ENCODE results near the gene PDLIM7. TPM values are rescaled to one million over a fixed set of nuclear protein-coding genes. Genes with fewer than 3 reads are reported as not detected.
A peak's percentile ranks its signal among the peaks of the same experiment; 100 is the strongest.

Gene PDLIM7
- total RNA-seq, 4 donors from 2014 or later = 28.7 to 41.3 (median 32.0) TPM

DNA sequence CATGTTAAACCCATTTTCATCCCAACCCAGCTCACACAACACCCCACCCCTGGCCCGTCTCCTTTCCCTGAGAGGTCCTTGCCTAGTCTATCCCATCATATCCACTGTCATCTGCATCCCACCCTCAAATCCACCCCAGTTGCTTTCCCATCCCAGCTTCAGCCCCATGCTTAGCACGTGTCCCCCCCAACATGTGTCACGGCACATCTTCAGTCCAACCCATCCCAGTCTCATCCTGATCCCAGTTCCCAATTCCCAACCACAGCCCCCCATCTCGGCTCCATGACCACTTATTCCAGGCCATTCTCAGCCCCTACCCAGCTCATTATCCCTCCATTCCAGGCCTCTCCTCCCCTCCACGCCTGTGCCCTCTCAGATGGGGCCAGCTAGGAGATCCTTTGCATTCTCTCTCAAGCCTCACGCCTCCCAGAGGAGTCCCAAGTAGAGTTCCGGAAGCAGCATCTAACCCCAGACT lies 23.4 kb downstream of the PDLIM7 start:
- Histone ChIP-seq H3K4me1 (peaks cover 63% of the 10 kb centered on the region), H3K27ac (peak overlapping the region; percentile 88), H3K9me3 (no peaks in the 10 kb centered on the region), H3K36me3 (no peaks in the 10 kb centered on the region), H3K4me3 (peak overlapping the region; percentile 85), H3K27me3 (no peaks in the 10 kb centered on the region)
- 60% methylated on average over 7 of the region's 7 CpGs for WGBS
- DNase-seq (ENCODE audit: low spot score in 2 of 2) = no peak
- no peak for TF ChIP-seq POLR2A (IDR thresholded peaks at IDR 0.05)
- no peak for TF ChIP-seq EP300 (IDR thresholded peaks at IDR 0.05)
- TF ChIP-seq POLR2AphosphoS5 (IDR thresholded peaks at IDR 0.05) = no peak
- TF ChIP-seq, protein P1, sequence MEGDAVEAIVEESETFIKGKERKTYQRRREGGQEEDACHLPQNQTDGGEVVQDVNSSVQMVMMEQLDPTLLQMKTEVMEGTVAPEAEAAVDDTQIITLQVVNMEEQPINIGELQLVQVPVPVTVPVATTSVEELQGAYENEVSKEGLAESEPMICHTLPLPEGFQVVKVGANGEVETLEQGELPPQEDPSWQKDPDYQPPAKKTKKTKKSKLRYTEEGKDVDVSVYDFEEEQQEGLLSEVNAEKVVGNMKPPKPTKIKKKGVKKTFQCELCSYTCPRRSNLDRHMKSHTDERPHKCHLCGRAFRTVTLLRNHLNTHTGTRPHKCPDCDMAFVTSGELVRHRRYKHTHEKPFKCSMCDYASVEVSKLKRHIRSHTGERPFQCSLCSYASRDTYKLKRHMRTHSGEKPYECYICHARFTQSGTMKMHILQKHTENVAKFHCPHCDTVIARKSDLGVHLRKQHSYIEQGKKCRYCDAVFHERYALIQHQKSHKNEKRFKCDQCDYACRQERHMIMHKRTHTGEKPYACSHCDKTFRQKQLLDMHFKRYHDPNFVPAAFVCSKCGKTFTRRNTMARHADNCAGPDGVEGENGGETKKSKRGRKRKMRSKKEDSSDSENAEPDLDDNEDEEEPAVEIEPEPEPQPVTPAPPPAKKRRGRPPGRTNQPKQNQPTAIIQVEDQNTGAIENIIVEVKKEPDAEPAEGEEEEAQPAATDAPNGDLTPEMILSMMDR (IDR thresholded peaks at IDR 0.05) = no peak

DNA sequence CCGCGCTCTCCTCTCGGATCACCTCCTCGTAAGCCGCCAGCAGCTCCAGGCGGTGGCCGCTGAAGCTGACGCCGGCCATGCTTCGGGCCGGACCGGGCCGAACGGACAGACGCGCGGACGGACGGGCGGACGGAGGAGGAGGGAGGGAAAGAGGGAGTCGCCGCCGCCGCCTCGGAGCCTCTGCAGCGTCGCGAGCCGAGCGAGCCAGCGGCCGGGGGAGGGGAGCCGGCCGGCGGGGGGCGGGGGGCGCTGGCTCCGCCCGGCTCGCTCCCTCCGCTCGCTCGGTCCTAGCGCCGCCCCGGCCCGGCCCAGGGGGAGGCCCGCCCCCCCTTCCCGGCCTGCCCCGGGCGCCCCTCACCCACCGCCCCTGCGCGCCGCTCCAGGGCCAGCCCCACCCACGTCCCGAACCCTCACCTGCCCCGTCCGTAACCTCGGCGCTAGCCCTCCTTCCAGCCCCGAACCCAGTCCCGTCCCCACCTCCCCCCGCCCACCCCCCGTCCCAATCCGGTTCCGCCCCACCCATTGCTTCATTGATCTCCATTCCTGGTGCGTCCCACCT lies 23.9 kb downstream of the PDLIM7 start, which contains the start of gene DBN1:
Gene DBN1, minus strand, starts transcription at position 192 of the 559 bp plus-strand sequence. Its CDS starts 113 bp downstream, at position 79.
- H3K4me3 ChIP-seq = peak within 1 kb of the TSS; percentile 85
- DNase-seq (ENCODE audit: low spot score in 2 of 2) = no peak
- H3K9me3 ChIP-seq = no peaks in the 10 kb centered on the region
- H3K27ac ChIP-seq = peak within 1 kb of the TSS; percentile 88
- WGBS = 6% methylated on average over 17 of the region's 69 CpGs
- peaks cover 62% of the 10 kb centered on the region for H3K4me1 ChIP-seq
- no peaks in the 10 kb centered on the region for H3K36me3 ChIP-seq
- no peaks in the 10 kb centered on the region for H3K27me3 ChIP-seq
- TF ChIP-seq EP300 (IDR thresholded peaks at IDR 0.05) = no peak
- no peak for TF ChIP-seq POLR2A (IDR thresholded peaks at IDR 0.05)
- TF ChIP-seq POLR2AphosphoS5 (IDR thresholded peaks at IDR 0.05) = no peak

DNA sequence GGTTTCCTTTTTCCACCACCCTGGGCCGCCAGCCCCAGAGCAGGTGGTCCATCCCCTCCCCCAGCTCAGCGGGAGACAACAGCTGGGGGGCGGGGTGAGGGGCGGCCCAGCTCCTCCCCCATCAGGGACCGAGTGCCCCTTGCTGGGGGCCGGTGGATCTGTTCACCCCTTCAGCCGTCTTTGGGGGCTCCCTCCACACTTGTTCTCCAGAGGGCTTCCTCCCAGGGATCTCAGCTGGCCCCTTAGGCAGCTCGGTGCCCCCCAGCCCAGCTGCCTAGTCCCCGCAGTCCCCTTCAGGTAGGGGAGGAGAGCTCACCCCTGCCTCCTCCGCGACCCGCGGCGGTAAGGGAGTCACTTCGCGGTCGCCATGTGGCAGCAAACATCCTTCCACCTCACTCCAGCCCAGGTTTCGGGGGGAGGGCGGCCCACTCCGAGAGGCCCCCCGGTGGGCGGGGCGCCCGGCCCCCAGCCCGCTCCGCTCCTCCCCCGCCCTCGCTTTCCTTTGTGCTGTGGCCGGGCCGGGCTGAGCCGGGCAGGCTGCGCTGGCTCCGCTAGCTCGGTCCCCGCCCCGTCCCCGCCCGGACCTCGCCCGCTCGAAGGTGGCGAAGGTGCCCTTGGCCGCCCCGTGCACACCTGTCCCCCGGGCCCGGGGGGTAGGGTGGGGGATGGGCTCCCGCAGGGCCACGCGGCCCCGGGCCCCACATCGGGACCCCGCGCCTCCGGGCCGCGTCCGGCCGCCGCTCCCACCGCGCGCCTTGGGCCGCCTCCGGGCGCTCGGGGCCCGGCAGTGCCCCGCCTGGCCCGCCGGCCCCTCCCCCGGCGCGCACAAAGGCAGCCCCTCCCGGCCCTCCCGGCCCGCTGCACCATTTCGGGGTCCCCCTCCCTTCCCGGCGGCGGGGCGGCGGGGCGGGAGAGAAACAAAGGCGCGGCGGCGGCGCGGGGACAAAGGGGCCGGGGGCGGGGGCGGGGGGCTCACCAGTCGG lies 24.7 kb downstream of the PDLIM7 start:
- H3K36me3 ChIP-seq = peaks cover 4% of the 10 kb centered on the region
- TF ChIP-seq, protein P1 (IDR thresholded peaks at IDR 0.05) = no peak
- no peak for TF ChIP-seq POLR2AphosphoS5 (IDR thresholded peaks at IDR 0.05)
- no peak for TF ChIP-seq POLR2A (IDR thresholded peaks at IDR 0.05)
- no peak for TF ChIP-seq EP300 (IDR thresholded peaks at IDR 0.05)
- peaks cover 65% of the 10 kb centered on the region for H3K4me1 ChIP-seq
- no peaks in the 10 kb centered on the region for H3K27me3 ChIP-seq
- H3K9me3 ChIP-seq = no peaks in the 10 kb centered on the region
- H3K27ac ChIP-seq = peak overlapping the region; percentile 88
- peak overlapping the region; percentile 85 for H3K4me3 ChIP-seq
- WGBS = 10% methylated on average over 4 of the region's 93 CpGs
- DNase-seq (ENCODE audit: low spot score in 2 of 2) = no peak

DNA sequence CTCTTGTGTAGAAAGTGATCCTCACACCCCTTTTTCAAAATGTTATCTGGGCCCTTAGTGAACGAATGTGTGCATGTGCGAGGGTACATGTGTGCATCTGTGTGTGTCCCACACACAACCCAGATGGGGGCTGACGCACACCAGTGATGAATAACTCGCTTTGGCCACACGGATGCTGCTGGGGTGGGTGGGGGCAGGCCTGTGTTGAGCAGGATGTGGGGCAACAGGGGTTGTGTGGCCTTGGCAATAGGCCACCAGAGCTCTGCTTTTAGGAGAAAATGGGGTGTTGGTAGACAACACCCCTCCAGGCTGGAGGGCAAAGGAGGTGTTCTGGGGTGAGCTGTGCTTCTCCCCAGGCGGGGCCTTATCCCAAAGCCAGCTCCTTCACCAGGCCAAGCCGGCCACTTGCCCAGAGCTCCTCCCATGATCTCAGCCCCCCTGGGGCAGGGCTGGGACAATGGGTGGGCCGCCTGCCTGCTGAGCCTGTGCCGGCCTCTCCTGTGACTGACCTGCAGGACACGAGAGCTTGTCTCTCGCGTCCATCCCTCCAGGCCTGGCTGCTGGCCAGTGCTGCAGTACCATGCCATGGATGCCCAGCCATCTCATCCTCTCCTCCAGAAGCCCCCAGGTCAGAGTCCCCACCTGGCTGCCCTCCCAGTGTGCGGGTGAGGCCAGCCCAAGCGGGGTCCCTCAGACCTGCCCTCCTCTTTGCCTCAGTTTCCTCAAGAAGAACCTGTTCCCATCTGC lies 25.6 kb downstream of the PDLIM7 start:
- 51% methylated on average over 8 of the region's 14 CpGs for WGBS
- no peak for DNase-seq (ENCODE audit: low spot score in 2 of 2)
- Histone ChIP-seq H3K36me3 (peaks cover 14% of the 10 kb centered on the region), H3K27me3 (no peaks in the 10 kb centered on the region), H3K27ac (peak overlapping the region; percentile 88), H3K4me1 (peaks cover 62% of the 10 kb centered on the region), H3K9me3 (no peaks in the 10 kb centered on the region), H3K4me3 (peak overlapping the region; percentile 85)
- TF ChIP-seq, protein P1 (IDR thresholded peaks at IDR 0.05) = no peak
- TF ChIP-seq EP300 (IDR thresholded peaks at IDR 0.05) = no peak
- TF ChIP-seq POLR2A (IDR thresholded peaks at IDR 0.05) = no peak

DNA sequence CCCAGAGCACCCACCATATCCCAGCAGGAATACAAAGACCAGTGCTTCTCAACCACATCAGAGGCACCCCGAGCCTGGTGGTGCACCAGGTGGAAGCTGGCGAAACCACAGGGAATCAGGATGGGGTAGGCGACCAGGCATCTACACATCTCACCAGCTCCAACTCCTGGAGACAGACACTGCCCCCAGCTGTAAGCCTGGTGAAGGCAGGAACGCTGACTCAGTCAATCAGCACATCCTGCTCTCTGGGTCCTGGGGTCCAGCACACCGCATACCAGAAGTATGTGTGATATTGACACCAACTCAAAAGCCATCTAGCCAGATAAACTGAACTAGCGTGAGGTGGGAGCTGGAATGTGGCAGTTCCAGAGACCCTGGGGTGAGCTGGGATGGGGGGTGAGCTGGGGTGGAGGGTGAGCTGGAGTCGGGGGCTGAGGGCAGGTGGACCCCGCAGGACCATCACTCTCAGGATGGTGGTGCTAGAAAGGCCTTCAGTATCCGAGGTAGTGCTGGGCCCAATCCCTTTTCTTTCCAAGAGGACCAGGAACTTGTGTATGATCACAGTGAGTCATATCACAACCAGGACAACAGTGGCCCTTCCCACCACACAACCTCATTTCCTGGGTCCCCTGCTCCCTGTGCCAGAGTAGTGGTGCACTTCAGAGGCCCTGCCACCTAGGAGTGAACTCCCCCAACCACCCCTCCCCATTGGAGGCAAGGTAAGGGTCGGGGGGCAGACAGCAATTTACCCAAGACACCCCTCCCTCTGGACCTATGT lies 26.5 kb downstream of the PDLIM7 start:
- Histone ChIP-seq H3K4me1 (peaks cover 57% of the 10 kb centered on the region), H3K27me3 (no peaks in the 10 kb centered on the region), H3K36me3 (peaks cover 22% of the 10 kb centered on the region), H3K27ac (peak overlapping the region; percentile 56), H3K9me3 (no peaks in the 10 kb centered on the region), H3K4me3 (peak overlapping the region; percentile 85)
- WGBS = 85% methylated on average over 9 of the region's 10 CpGs
- no peak for DNase-seq (ENCODE audit: low spot score in 2 of 2)
- TF ChIP-seq EP300 (IDR thresholded peaks at IDR 0.05) (no peak), POLR2A (IDR thresholded peaks at IDR 0.05) (no peak), POLR2AphosphoS5 (IDR thresholded peaks at IDR 0.05) (no peak)
- TF ChIP-seq, protein P1 (IDR thresholded peaks at IDR 0.05) = no peak
